Neural crest cell (in vitro differentiated cells): ENCODE results near the gene PLEKHG5. TPM values are rescaled to one million over a fixed set of nuclear protein-coding genes. Genes with fewer than 3 reads are reported as not detected.

Experiments used
- DNase-seq: peaks from one replicate; pipeline ENCODE4 v3.0.0; 2021; ENCODE audit warnings: low read depth, mixed read lengths, low spot score
- H3K27ac Mint-ChIP-seq: one replicate; pipeline ENCODE4 v1.8.0; 2021; ENCODE audit warnings: mild to moderate bottlenecking, mixed read lengths; ENCODE audit not compliant: unreplicated experiment
- H3K27me3 Mint-ChIP-seq: 2 replicates; pipeline ENCODE4 v1.8.0; 2021; ENCODE audit warnings: low read depth, mild to moderate bottlenecking, mixed read lengths
- H3K36me3 Mint-ChIP-seq: 2 replicates; pipeline ENCODE4 v1.8.0; 2021; ENCODE audit warnings: low read depth, mild to moderate bottlenecking, mixed read lengths
- H3K4me1 Mint-ChIP-seq: 2 replicates; pipeline ENCODE4 v1.8.0; 2021; ENCODE audit warnings: mixed read lengths
- H3K4me3 Mint-ChIP-seq: one replicate; pipeline ENCODE4 v1.8.0; 2021; ENCODE audit warnings: mild to moderate bottlenecking, mixed read lengths
- H3K9me3 Mint-ChIP-seq: 2 replicates; pipeline ENCODE4 v1.8.0; 2021; ENCODE audit warnings: mixed read lengths
- total RNA-seq: library from RNA; stranded (reverse); gene quantifications from 2 replicates; pipeline ENCODE4 v1.2.1, GENCODE V29; 2021
- TF ChIP-seq, protein P1 (sequence below): fragments of 200-600 bp; sonication (generic); conservative IDR thresholded peaks from 2 replicates; pipeline ENCODE4 v1.5.0; 2021; ENCODE audit warnings: antibody characterized with exemption, mild to moderate bottlenecking

Gene PLEKHG5
- total RNA-seq, 1 donor from 2014 or later = 31.7 TPM

DNA sequence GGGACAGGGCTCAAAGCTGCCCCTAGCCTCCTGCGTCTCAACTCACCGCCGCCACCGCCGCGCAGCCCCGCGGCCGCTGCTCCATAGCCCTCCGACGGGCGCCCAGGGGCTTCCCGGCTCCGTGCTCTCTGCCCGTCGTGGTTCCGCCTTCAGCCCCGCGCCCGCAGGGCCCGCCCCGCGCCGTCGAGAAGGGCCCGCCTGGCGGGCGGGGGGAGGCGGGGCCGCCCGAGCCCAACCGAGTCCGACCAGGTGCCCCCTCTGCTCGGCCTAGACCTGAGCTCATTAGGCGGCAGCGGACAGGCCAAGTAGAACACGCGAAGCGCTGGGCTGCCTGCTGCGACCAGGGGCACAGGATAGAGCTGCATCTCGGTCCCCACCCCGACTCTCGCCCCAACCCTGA lies 25.4 kb downstream of the PLEKHG5 start, which contains the start of gene TNFRSF25:
Gene TNFRSF25 (minus strand): TSS at position 151 of the 400 bp plus-strand sequence. CDS start 66 bp downstream, at position 85.
- H3K9me3 Mint-ChIP-seq = no peaks in the 10 kb centered on the region
- H3K27me3 Mint-ChIP-seq = no peaks in the 10 kb centered on the region
- H3K36me3 Mint-ChIP-seq = peaks cover 5% of the 10 kb centered on the region
- DNase-seq = no peak
- peaks cover 4% of the 10 kb centered on the region for H3K4me1 Mint-ChIP-seq
- H3K4me3 Mint-ChIP-seq = no peak within 1 kb of the TSS
- TF ChIP-seq, protein P1, sequence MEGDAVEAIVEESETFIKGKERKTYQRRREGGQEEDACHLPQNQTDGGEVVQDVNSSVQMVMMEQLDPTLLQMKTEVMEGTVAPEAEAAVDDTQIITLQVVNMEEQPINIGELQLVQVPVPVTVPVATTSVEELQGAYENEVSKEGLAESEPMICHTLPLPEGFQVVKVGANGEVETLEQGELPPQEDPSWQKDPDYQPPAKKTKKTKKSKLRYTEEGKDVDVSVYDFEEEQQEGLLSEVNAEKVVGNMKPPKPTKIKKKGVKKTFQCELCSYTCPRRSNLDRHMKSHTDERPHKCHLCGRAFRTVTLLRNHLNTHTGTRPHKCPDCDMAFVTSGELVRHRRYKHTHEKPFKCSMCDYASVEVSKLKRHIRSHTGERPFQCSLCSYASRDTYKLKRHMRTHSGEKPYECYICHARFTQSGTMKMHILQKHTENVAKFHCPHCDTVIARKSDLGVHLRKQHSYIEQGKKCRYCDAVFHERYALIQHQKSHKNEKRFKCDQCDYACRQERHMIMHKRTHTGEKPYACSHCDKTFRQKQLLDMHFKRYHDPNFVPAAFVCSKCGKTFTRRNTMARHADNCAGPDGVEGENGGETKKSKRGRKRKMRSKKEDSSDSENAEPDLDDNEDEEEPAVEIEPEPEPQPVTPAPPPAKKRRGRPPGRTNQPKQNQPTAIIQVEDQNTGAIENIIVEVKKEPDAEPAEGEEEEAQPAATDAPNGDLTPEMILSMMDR = no peak
- H3K27ac Mint-ChIP-seq = no peak within 1 kb of the TSS

DNA sequence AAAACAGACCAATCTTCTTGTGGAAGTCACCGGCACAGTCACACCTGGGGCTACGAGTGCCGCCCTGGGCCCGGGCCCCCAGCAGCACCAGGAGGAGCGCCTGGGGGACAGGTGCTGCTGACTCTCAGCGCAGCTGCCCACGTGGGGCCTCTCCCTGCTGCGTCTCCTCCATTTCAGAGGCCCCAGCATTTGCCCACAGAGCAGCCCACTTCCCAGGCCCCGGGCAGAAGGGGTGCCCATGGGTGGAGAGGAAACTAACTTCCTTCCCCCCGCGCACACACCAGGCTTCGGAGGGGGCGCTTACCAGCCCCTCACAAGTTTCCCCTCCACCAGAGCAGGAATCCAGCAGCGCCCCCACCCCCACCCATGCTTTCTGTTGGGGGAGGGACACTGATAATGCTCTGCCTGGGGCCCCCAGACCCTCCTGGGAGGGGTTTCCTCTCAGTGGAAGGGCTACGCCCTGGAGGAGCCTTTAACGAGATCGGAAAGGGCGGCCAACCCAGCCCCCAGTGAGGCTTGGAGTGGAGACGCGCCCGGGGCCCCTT lies 25.9 kb downstream of the PLEKHG5 start:
- Mint-ChIP-seq H3K4me1 (peaks cover 4% of the 10 kb centered on the region), H3K9me3 (no peaks in the 10 kb centered on the region), H3K36me3 (peaks cover 5% of the 10 kb centered on the region), H3K27me3 (no peaks in the 10 kb centered on the region), H3K27ac (no peak overlapping the region), H3K4me3 (no peak overlapping the region)
- DNase-seq = no peak
- TF ChIP-seq, protein P1 = no peak

DNA sequence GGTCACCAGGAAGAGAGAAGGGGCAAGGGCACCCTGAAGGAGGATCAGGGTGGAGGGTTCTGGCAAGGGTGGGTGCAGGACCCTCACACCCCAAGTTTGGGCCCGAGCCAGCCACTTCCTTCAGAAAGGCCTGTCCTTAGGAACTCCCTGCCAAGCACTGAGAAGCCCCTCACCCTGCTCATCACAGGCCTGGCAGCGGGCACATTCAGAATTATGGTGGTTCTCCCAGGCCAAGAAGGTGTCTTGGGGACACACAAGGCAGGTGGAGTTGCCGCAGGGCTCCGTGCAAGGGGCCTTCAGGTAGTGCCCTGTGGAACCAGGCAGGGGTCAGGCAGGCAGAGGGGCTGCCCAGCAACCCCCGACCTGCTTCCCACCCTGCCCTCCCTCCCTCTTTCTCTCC lies 26.6 kb downstream of the PLEKHG5 start:
- TF ChIP-seq, protein P1 = no peak
- Mint-ChIP-seq H3K27ac (no peak overlapping the region), H3K27me3 (no peaks in the 10 kb centered on the region), H3K9me3 (no peaks in the 10 kb centered on the region), H3K4me3 (no peak overlapping the region), H3K4me1 (peaks cover 4% of the 10 kb centered on the region), H3K36me3 (peaks cover 5% of the 10 kb centered on the region)
- no peak for DNase-seq

DNA sequence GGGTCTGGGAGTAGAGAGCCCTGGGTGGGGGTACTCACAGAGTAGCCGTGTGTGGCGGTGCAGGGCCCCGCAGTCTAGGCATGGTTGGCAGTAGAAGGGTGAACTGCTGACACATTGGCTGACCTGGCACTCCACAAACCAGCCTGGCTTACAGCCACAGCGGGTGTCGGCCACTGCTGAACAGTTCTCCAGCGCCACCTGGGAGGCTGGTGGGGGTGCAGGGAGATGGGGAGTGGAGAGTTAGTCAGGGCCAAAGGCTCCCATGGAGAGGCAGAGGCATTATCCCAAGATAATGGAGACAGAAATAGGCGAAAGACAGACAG lies 27.0 kb downstream of the PLEKHG5 start:
- Mint-ChIP-seq H3K27me3 (no peaks in the 10 kb centered on the region), H3K4me3 (no peak overlapping the region), H3K27ac (peak overlapping the region; percentile 67), H3K36me3 (peaks cover 5% of the 10 kb centered on the region), H3K9me3 (no peaks in the 10 kb centered on the region), H3K4me1 (peaks cover 6% of the 10 kb centered on the region)
- TF ChIP-seq, protein P1 = no peak
- no peak for DNase-seq

DNA sequence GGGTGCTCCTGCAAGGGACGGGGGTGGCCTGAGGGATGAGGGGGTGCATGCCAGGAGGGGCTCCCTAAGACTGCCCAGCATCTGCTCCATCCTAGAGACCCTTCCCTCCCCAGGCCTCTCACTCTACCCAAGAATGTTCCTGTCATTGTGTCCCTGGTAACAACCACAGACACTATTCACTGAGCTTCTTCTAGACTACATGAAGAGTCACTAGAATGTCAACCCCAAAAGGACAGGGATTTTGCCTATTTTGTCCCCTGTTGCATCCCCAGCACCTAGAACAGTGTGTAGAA lies 28.4 kb downstream of the PLEKHG5 start:
- Mint-ChIP-seq H3K27ac (no peak overlapping the region), H3K9me3 (no peaks in the 10 kb centered on the region), H3K27me3 (no peaks in the 10 kb centered on the region), H3K4me1 (peaks cover 8% of the 10 kb centered on the region), H3K4me3 (no peak overlapping the region), H3K36me3 (peaks cover 5% of the 10 kb centered on the region)
- no peak for DNase-seq
- TF ChIP-seq, protein P1 = no peak
